ENCODE results near the gene HSPA2. TPM values are rescaled to one million over a fixed set of nuclear protein-coding genes. Genes with fewer than 3 reads are reported as not detected.

HSPA2 gene
- polyA plus RNA-seq, 12 donors, result 3.0 to 8.8 (median 6.0) TPM; not detected in 1

Other genes with a start within 250 kb of the HSPA2 start
- gene ESR2, start 246.4 kb upstream of the HSPA2 start, polyA plus RNA-seq (ENCODE audit: insufficient read length in 12 of 12), result 1 to 10 TPM in 1 of 12 donors, under 1 TPM in 9, not detected in 2; 0.20 to 1.2 (median 0.41) TPM
- 10 to 100 TPM in 11 of 12 donors, not detected in 1; 43.3 to 56.6 (median 48.7) TPM for gene MTHFD1, start 152.4 kb upstream of the HSPA2 start, polyA plus RNA-seq (ENCODE audit: insufficient read length in 12 of 12)
- 1 to 10 TPM in 2 of 12 donors, under 1 TPM in 9, not detected in 1; 0.29 to 1.5 (median 0.61) TPM for gene AKAP5, start 75.2 kb upstream of the HSPA2 start, polyA plus RNA-seq (ENCODE audit: insufficient read length in 12 of 12)
- gene ZBTB25, start 36.9 kb upstream of the HSPA2 start, polyA plus RNA-seq (ENCODE audit: insufficient read length in 12 of 12), result 10 to 100 TPM in 3 of 12 donors, 1 to 10 TPM in 8, not detected in 1; 5.6 to 16.7 (median 8.6) TPM
- gene ZBTB1, start 36.0 kb upstream of the HSPA2 start, polyA plus RNA-seq (ENCODE audit: insufficient read length in 12 of 12), result 10 to 100 TPM in 11 of 12 donors, not detected in 1; 23.9 to 61.7 (median 36.9) TPM
- under 1 TPM in 8 of 12 donors, not detected in 4; 0.24 to 0.73 (median 0.39) TPM for gene PPP1R36, start 9.2 kb downstream of the HSPA2 start, polyA plus RNA-seq (ENCODE audit: insufficient read length in 12 of 12)
- gene PLEKHG3, start 163.7 kb downstream of the HSPA2 start, polyA plus RNA-seq (ENCODE audit: insufficient read length in 12 of 12), result 10 to 100 TPM in 11 of 12 donors, not detected in 1; 17.7 to 58.0 (median 21.5) TPM

Data from muscle of arm (tissue), 12 donors.